ENCODE data around the gene S100PBP.

GRCh38 chr1:32861904-32862695 is 44.6 kb downstream of the S100PBP start:
- TF ChIP-seq CTCF (conservative IDR thresholded peaks at IDR 0.05 in 1 of 2, IDR thresholded peaks at IDR 0.05 in 1 of 2; ENCODE audit: low read depth in 1 of 2, low read length in 2 of 2) (no peak), EZH2 (IDR thresholded peaks at IDR 0.05; ENCODE audit: low read length, missing control alignments) (no peak)
